NCI-H1417 treated with DMSO at 0.1 percent for 48 hours (cell line): Measurements from ENCODE around the gene MARK2.
"Not testable (repeated sequence)": the region's sequence is repeated elsewhere in the genome, so short reads cannot be mapped to it uniquely, and the experiment has no call there.

ENCODE experiments used
- DNase-seq: peaks from one replicate; lab custom pipeline; 2025; lab: John Stamatoyannopoulos, UW

Gene MARK2

DNA sequence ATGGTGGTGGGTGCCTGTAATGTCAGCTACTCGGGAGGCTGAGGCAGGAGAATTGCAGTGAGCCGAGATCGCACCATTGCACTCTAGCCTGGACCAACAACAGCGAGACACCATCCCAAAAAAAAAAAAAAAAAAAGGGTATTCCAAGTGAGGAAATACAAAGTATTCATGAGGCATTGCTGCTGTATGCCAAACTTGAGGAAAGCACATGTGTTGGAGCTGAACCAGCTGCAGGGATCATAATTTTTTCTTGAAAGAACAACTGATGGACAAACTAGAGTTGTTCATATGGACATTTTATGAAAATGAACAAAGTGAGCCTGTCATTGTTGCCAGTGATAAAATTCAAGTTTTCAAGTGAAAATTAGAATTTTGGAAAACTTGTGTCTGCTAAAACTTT, 15.8 kb downstream of the MARK2 start:
- DNase-seq = no peak

- DNase-seq = no peak
These were observed 17.1 kb downstream of the MARK2 start for GRCh38 chr11:63855975-63856374.

DNA sequence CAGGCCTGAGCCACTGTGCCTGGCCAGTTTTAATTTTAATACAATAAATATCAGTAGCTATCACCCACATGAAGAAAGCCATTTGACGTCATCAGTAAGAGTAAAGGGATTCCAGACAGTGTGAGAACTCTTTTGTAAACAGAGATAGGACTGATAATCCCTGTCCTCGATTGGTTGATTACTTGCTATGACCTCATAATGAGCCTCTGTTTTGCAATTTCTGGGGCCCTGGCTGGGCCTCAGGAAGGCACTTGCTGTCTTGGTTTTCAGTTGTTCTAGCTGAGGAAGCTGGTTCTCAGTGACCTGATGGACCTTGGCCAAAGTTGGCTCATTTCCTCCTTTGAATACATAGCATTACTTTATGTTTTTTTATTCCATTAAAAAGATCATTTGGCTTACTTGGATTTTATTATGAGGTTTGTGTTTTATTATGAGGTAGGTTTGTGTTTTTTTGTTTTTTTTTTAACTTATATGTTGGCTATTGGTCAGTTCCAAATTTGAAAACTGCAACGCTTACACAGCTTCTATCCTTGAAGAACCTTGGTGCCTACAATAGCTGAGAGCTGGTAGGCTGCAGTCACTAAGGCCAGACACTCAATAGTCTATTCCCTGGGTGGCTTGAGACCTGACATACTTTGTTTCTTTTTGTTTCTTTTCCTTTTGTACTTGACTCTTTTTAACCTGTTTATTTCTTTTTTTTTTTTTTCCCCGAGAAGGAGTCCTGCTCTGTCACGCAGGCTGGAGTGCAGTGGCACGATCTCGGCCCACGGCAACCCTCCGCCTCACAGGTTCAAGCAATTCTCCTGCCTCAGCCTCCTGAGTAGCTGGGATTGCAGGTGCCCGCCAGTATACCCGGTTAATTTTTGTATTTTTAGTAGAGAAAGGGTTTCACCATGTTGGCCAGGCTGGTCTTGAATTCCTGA, 20.0 kb downstream of the MARK2 start:
- DNase-seq = no peak

DNA sequence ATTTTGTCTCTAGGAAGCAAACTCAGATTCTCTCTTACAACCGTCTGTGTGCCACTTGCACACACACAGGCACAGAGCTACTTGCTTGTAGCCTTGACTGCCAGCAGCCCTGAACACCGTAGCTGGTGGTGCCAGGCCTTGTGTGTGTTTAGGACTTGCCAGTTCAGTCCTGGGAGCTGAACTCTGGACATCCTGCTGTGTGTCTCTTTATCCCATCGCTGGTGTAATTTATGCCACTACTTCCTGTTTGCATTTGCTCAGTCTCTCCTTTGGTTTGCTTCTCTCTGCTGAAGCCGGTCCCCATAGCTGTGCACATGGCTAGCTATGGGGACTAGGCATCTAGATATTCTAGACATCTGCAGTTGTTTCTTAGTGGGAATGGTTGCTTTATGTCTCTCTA, 24.0 kb downstream of the MARK2 start:
- DNase-seq = peak; percentile 16

DNA sequence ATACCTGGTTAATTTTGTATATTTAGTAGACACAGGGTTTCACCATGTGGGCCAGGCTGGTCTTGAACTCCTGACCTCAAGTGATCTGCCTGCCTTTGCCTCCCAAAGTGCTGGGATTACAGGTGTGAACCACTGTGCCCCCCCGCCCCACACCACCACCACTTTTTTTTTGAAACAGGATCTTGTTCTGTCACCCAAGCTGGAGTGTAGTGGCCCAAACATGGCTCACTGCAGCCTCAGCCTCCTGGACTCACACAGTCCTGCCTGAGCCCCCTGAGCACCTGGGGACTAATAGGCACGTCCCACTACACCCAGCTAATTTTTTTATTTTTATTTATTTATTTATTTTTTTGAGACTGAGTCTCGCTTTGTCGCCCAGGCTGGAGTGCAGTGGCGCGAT, 24.7 kb downstream of the MARK2 start:
- DNase-seq = not testable (repeated sequence)

DNA sequence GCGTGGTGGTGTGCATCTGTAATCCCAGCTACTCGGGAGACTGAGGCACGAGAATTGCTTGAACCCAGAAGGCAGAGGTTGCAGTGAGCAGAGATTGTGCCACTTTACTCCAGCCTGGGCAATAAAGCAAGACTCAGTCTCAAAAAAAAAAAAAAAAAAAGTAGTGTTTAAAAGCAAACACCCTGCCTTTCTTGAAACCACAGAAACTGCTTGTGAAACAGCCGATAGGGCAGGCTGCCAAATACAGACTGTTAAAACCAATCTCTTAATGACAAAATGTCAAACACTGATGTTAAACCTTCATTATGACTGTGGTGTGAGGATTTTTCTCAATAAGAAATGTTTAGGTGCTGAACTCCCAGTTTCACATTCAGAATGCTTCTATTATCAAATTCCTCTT, 27.3 kb downstream of the MARK2 start:
- no peak for DNase-seq

DNA sequence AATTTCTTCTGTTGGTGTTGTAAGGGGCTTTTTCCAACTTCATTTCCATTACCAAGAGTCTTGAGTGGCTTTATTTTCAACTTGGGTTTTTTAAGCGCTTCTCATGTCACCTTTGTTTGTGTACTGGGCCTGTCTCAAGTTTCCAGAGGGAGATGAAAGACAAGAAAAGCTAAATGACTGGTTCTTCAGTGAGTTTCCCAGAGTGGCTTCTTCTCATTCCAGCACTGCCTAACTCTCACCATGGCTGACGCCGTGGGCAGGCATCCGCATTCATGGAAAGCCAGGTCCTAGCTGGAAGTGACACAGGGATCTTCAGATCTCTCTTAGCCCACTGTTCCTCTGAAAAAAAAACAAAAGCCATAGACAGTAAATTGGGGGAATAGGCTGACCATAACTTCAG, 28.6 kb downstream of the MARK2 start:
- DNase-seq = no peak

DNA sequence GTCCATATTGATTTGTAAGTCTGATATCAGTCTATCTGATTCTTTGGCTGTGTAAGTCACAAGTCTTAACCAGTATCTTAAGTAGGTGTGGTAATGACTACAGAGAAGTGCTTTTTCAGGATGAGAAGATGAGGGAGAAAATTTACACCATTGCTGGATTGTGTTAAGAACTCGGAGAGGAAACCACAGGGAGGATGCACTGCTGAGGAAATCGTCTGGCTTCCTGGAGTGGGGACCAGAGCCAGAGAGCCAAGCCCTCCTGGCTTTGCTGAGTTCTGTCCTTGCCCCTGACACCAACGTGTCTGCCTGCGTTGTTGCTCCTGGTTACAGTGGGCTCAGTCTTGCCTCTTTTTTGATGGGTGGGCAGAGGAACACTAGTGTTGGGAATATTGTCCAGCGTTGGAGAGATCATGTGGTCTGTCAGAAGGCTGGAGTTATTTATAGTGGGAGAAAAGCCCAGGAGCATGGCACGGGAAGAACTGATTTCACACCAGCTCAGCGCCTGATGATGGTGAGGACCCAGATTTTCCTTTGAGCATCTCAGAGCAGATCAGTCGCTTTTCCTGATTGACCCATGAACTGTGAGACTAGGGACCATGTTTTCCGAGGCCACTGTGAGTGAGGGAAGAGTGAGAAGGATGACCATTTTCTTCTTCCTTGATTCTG, 29.6 kb downstream of the MARK2 start:
- DNase-seq = no peak

DNA sequence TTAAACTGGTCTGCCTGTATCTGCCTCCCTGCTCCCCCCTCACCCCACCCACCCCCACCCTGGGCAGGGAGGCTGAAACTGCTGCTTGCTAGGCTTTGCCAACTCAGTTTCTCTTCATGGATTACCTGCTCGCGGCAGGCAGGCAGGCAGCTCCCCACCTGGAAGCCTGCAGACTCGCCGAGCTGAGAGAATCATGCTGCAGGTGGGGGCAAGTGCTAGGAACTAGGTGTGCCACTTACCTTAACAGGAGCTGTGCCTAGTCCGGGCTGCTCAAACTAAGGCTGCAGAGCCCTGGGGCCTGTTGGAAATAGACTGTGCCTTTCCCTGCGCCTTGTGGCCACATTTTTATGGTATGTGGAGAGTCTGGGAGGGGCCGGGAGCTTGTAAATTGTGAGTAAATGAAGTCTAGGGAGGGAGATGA, 30.3 kb downstream of the MARK2 start:
- DNase-seq = no peak

GRCh38 chr11:63869683-63870082, 30.8 kb downstream of the MARK2 start:
- DNase-seq = no peak

DNA sequence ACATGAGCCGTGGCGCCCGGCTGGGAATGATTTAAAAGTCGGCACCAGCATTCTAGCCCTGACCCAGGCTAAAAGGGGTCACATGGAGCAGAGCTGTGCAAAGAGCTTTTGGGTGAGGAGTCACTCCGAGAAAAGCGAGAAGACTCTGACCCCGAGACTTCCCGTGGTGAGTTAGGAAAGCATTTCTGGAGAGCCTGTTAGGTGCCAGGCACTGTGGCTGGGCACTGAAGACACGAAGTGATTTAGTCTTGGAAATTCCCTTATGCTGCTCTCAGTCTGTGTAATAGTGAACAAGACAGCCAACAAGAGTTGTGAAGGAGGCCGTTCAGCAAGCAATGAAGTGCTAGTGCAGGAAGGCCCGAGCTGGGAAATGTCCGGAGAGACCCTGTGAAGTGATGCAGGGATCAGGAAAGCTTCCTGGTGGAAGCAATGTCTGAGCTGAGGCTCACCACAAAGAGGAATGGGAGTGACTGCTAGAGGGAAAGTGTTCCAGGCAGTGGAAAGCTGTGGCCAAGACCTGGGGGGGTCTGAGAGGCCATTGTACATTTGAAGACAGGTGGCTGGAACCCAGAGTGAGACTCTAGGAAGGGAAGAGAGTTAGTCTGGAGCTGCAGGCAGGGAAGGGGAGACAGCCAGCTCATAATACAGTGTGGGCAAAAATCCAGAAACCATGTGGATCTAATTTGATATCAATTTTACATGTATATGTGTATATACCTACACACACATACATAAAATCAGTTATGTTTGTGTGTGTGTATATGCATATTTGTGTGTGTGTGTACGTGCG, 31.6 kb downstream of the MARK2 start:
- DNase-seq = no peak

GRCh38 chr11:63871962-63872799, 33.3 kb downstream of the MARK2 start:
- DNase-seq = no peak

- no peak for DNase-seq
These were observed 33.9 kb downstream of the MARK2 start for GRCh38 chr11:63872800-63873197.

DNA sequence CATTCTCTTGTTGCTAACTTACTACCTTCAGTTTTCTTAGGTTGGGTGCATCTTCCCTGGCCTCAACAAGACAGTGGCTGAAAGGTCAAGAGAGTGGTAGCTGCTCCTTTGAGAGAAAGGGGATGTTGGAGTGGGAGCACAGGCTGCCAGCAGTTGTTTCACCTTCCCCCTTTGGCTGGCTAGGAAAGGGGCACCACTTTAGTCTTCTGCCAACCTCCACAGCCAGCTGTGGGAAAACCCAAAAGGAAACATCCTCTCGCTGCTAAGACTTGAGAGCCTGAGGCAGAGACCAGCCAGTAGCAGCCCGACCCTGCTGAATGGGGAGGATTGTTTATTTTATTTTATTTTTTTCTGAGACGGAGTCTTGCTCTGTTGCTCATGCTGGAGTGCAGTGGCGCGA, 34.4 kb downstream of the MARK2 start:
- DNase-seq = no peak

DNA sequence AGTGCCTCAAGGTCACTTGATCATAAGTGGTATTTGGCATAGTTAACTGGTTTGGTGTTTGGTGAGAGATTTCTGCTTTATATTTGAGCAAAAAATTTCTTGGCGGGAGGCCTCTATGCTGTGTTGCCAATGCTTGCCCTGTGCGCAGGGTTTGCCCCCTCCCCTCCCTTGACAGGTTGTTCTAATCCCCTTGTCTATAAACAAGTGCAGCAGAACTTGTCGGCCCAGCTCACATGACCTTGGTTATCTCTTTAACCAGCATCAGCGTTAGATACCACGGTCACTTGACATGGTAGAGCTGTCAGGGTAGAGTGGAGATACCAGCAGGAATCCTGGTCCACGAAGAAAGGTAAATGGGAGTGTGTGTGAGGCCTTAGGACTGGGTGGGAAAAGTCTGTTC, 35.6 kb downstream of the MARK2 start:
- no peak for DNase-seq

- DNase-seq = no peak
These were observed 36.7 kb downstream of the MARK2 start for GRCh38 chr11:63875506-63876065.

GRCh38 chr11:63876616-63877015, 37.7 kb downstream of the MARK2 start:
- no peak for DNase-seq

DNA sequence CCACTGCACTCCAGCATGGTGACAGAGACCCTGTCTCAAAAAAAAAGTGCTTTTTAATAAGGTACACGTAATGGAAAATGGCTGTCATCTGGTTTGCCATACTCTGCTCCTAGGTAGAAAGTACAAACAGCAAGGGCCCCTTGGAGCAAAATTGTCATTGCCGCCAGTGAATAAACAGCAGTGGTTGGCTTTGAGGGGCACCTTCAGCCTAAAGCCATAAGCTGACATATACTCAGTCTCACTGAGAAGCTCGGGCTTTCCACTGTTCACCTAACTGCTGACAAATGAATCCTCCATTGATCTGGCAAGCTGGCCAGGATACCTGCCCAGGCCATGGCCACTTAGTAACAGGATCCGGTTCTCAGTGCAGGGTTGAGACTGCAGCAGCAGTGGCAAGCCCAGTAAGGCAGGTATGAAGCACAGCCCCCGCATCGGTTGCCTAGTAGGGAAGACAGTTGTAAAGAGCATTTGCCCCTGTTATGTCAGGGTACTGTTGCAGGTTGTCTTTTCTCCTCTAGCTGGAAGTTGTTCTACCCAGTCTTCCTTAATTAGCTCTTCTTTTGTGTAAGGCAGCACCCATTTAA, 38.8 kb downstream of the MARK2 start:
- no peak for DNase-seq

- no peak for DNase-seq
These were observed 40.9 kb downstream of the MARK2 start for GRCh38 chr11:63879598-63880402.

DNA sequence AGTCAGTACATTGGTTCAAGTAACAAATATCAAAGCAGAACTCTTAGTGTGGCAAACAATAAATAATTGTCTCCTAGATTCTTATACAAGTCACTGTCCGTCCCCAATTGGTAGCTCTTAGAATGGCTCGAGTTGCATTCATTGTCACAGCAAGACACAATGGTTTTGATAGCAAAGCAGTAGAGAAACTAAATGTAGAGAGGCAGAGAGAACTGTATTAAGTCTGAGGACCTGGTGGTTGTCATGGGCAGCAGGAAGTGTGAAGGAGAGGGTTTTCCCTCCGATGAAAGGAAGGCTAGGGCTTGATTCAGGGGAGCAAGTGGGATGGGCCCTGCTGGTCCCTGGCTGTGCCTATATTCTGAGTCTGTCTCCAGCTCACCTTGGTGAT, 41.5 kb downstream of the MARK2 start:
- no peak for DNase-seq
